GM21360 (cell line): ENCODE measurements around the gene HMGN4.
A peak's percentile ranks its signal among the peaks of the same experiment; 100 is the strongest.

Experiments
- ATAC-seq: cut with Tn5 transposase; IDR thresholded peaks from one replicate; pipeline ENCODE4 v1.9.1; 2021; ENCODE audit warnings: mild to moderate bottlenecking, moderate library complexity; ENCODE audit not compliant: unreplicated experiment

HMGN4 gene

GRCh38 chr6:26576929-26577719, 39.0 kb downstream of the HMGN4 start:
- ATAC-seq, result no peak

GRCh38 chr6:26577720-26578072, 39.5 kb downstream of the HMGN4 start:
- ATAC-seq, result no peak

GRCh38 chr6:26578279-26578678, 40.1 kb downstream of the HMGN4 start:
- no peak for ATAC-seq

GRCh38 chr6:26578741-26579140, 40.6 kb downstream of the HMGN4 start:
- ATAC-seq, result no peak

- no peak for ATAC-seq
Measured at GRCh38 chr6:26581164-26581915, 43.2 kb downstream of the HMGN4 start.

- ATAC-seq, result no peak
Measured at GRCh38 chr6:26588965-26589364, 50.8 kb downstream of the HMGN4 start.

- ATAC-seq, result no peak
Measured at GRCh38 chr6:26592649-26593048, 54.5 kb downstream of the HMGN4 start.

- no peak for ATAC-seq
Measured at GRCh38 chr6:26593278-26594130, 55.3 kb downstream of the HMGN4 start.

GRCh38 chr6:26594131-26594498, 55.9 kb downstream of the HMGN4 start:
- no peak for ATAC-seq

GRCh38 chr6:26594730-26595632, 56.8 kb downstream of the HMGN4 start:
- no peak for ATAC-seq

- peak; percentile 55 for ATAC-seq
Measured at GRCh38 chr6:26595669-26596269, 57.6 kb downstream of the HMGN4 start.
